ENCODE results near the gene COL13A1. TPM values are rescaled to one million over a fixed set of nuclear protein-coding genes. Genes with fewer than 3 reads are reported as not detected.

COL13A1 gene
- total RNA-seq, 4 donors from 2014 or later, result 0.42 to 3.4 (median 1.5) TPM

DNA sequence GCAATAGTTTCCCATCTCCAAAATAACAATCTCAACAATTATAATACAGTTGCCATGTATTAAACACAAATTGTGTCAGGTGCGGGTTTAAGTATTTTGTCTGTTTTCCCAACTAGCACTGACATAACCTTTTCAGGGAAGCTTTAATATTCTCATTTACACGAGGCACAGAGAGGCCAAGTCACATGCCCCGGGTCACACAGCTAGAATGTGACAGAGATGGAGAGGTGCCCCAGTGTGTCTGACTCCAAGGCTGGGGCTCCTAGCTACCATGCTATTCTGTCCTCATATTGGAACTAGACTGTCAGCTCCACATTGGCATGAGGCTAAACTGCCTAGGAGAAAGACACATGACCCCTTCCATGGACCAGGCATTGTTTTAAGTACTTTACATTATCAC, 77.2 kb downstream of the COL13A1 start:
- Histone ChIP-seq H3K4me3 (no peak overlapping the region), H3K27me3 (no peaks in the 10 kb centered on the region), H3K36me3 (no peaks in the 10 kb centered on the region), H3K4me1 (peaks cover 3% of the 10 kb centered on the region), H3K27ac (no peak overlapping the region), H3K9me3 (no peaks in the 10 kb centered on the region)
- no peak for DNase-seq (ENCODE audit: low spot score in 2 of 2)
- TF ChIP-seq EP300 (IDR thresholded peaks at IDR 0.05), result no peak
- no peak for TF ChIP-seq POLR2A (IDR thresholded peaks at IDR 0.05)
- TF ChIP-seq, protein P1, sequence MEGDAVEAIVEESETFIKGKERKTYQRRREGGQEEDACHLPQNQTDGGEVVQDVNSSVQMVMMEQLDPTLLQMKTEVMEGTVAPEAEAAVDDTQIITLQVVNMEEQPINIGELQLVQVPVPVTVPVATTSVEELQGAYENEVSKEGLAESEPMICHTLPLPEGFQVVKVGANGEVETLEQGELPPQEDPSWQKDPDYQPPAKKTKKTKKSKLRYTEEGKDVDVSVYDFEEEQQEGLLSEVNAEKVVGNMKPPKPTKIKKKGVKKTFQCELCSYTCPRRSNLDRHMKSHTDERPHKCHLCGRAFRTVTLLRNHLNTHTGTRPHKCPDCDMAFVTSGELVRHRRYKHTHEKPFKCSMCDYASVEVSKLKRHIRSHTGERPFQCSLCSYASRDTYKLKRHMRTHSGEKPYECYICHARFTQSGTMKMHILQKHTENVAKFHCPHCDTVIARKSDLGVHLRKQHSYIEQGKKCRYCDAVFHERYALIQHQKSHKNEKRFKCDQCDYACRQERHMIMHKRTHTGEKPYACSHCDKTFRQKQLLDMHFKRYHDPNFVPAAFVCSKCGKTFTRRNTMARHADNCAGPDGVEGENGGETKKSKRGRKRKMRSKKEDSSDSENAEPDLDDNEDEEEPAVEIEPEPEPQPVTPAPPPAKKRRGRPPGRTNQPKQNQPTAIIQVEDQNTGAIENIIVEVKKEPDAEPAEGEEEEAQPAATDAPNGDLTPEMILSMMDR (IDR thresholded peaks at IDR 0.05), result no peak
- TF ChIP-seq POLR2AphosphoS5 (IDR thresholded peaks at IDR 0.05), result no peak
- 92% methylated on average over 3 of the region's 3 CpGs for WGBS

DNA sequence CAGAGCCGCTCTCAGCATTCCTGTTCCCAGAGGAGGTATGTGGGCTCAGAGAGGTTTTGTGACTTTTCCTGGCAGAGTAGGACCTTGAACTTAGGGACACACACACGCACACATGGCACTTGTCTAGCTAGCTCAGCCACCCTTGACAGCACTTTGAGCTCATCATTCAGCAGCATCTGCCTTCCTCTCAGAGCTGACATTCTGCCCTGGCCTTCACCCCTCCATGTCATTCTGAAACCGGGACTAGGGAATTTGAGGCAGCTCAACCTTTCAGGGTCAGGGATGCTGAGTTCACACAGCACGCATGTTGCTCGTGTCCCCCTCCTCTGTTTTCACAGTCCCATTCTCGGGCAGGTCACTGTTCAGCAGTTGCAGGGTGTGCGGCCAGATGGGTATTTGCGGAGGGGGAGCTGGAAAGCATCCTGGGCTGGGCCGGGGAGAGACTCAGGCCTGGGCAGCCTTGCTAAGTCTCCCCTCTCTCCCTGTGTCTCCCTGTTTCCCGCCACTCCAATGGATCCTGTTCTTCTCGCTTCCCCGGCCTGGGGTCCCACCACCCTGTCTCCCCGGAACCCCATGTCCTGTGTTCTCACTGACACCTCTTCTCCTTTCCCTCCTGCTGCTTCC, 78.0 kb downstream of the COL13A1 start:
- Histone ChIP-seq H3K36me3 (no peaks in the 10 kb centered on the region), H3K27me3 (no peaks in the 10 kb centered on the region), H3K27ac (no peak overlapping the region), H3K4me1 (peaks cover 2% of the 10 kb centered on the region), H3K4me3 (no peak overlapping the region), H3K9me3 (no peaks in the 10 kb centered on the region)
- 97% methylated on average over 13 of the region's 13 CpGs for WGBS
- DNase-seq (ENCODE audit: low spot score in 2 of 2), result no peak
- TF ChIP-seq, protein P1 (IDR thresholded peaks at IDR 0.05), result no peak
- TF ChIP-seq EP300 (IDR thresholded peaks at IDR 0.05), result no peak
- TF ChIP-seq POLR2A (IDR thresholded peaks at IDR 0.05), result no peak
- TF ChIP-seq POLR2AphosphoS5 (IDR thresholded peaks at IDR 0.05), result no peak

DNA sequence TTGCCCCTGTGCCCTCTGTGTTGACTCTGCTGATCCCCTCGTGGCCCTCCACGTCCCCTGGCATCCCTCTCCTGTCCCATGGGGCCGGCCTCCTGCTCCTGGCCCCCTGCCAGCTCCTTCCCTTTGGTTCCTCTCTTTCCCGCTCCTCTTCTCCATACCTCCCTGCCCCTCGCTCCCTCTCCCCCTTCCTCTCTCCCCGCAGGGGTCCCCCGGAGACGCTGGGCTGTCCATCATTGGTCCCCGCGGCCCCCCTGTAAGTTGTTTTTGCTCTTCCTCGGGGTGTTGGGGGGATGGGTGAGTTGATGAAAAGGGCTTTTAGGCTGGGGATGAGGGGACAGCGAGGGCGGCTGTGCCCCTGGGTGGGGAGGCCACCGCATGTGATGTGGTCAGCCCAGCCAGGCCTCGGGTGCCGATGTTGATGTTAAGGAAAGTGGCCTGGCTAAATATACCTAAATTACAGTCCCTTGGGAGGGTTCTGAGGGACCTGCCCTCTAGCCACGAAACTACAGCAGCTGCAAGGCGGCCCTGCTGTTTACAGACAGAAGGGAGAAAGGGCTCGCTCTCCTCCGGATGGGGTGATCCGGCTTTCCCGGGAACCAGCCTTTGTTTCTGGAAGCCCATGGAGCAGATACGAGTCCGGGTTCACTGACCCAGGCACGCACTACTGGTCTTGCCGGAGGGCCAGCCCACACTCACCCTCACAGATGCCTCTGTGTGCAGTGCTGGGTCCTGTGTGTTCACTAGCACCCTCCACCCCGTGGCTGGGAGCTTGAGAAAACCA, 78.8 kb downstream of the COL13A1 start:
- no peaks in the 10 kb centered on the region for H3K36me3 ChIP-seq
- H3K27ac ChIP-seq, result no peak overlapping the region
- H3K4me1 ChIP-seq, result peaks cover 2% of the 10 kb centered on the region
- no peak overlapping the region for H3K4me3 ChIP-seq
- TF ChIP-seq POLR2AphosphoS5 (IDR thresholded peaks at IDR 0.05) (no peak), POLR2A (IDR thresholded peaks at IDR 0.05) (no peak), EP300 (IDR thresholded peaks at IDR 0.05) (no peak)
- TF ChIP-seq, protein P1 (IDR thresholded peaks at IDR 0.05), result no peak
- H3K9me3 ChIP-seq, result no peaks in the 10 kb centered on the region
- no peak for DNase-seq (ENCODE audit: low spot score in 2 of 2)
- 64% methylated on average over 26 of the region's 27 CpGs for WGBS
- no peaks in the 10 kb centered on the region for H3K27me3 ChIP-seq

DNA sequence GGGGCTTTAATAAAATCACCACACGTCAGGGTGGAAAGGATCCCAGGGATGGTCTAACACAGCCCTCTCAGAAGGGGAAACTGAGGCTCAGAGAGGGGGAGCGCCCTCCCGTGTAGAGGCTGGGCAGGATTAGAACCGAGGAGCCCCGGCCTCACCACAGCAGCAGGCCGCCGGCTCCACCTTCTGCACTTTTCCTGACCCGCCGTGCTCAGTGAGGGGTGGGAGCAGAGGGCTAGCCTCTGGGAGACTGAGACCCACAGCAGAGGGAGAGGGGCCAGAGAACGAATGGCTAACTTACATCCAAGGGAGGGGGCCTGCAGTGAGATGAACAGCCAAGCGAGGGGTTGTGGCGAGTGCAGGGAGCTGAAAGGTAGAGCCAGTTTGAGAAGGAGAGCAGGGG, 79.5 kb downstream of the COL13A1 start:
- DNase-seq (ENCODE audit: low spot score in 2 of 2), result no peak
- TF ChIP-seq, protein P1 (IDR thresholded peaks at IDR 0.05), result no peak
- no peak for TF ChIP-seq POLR2A (IDR thresholded peaks at IDR 0.05)
- no peak for TF ChIP-seq POLR2AphosphoS5 (IDR thresholded peaks at IDR 0.05)
- no peak for TF ChIP-seq EP300 (IDR thresholded peaks at IDR 0.05)
- 92% methylated on average over 12 of the region's 12 CpGs for WGBS
- Histone ChIP-seq H3K4me3 (no peak overlapping the region), H3K36me3 (no peaks in the 10 kb centered on the region), H3K27ac (no peak overlapping the region), H3K4me1 (peaks cover 2% of the 10 kb centered on the region), H3K9me3 (no peaks in the 10 kb centered on the region), H3K27me3 (no peaks in the 10 kb centered on the region)

DNA sequence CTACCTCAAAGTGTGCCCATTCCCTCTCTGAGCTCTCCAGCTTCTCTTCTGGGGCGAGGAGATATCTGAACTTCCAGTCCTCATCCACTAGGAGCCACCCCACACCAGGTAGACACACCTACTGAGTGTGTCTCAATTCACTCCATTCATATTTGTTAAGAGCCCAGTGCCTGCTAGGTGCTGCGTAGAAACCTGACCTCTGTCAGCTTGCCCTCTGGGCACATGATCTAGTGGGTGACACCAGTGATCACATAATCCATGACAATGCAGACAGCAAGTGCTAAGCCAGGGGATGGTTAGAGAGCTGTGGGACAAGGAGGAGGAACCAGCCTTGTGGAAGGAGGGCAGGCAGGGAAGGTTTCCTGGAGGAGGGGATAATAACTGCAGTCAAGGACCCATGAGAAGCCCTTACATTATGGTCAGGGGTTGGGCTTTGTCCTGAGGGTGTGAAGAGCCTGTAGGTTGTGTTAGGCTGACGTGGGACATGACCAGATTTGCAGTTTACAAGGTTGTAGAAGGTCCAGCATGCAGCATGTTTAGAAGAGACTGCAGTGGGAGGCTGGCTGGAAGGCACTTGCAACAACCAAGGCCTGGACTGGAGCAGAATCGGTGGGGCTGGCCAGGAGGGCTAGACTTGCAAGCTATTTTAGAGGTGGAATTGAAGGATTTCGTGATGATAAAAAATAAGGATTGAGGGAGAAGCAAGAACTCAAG, 81.8 kb downstream of the COL13A1 start:
- no peak for TF ChIP-seq POLR2AphosphoS5 (IDR thresholded peaks at IDR 0.05)
- no peak for TF ChIP-seq POLR2A (IDR thresholded peaks at IDR 0.05)
- TF ChIP-seq EP300 (IDR thresholded peaks at IDR 0.05), result no peak
- TF ChIP-seq, protein P1 (IDR thresholded peaks at IDR 0.05), result peak in 1 of 2 donors; percentile 45
- Histone ChIP-seq H3K27me3 (no peaks in the 10 kb centered on the region), H3K9me3 (no peaks in the 10 kb centered on the region), H3K27ac (no peak overlapping the region), H3K36me3 (no peaks in the 10 kb centered on the region), H3K4me3 (no peak overlapping the region), H3K4me1 (no peaks in the 10 kb centered on the region)
- 66% methylated on average over 4 of the region's 5 CpGs for WGBS
- DNase-seq (ENCODE audit: low spot score in 2 of 2), result no peak

All from suprapubic skin (tissue), 4 donors.